ENCODE measurements around the gene TP53RK.

The TP53RK gene

GRCh38 chr20:46636514-46636913 is 52.7 kb downstream of the TP53RK start:
- Histone ChIP-seq H3K4me3 (replicated peaks; ENCODE audit: insufficient read depth, low read length) (no peak overlapping the region), H3K27me3 (ENCODE audit: insufficient read depth, poor library complexity, severe bottlenecking) (no peaks in the 10 kb centered on the region), H3K27ac (replicated peaks) (no peak overlapping the region)
- DNase-seq (ENCODE audit: low read depth in 1 of 2, low spot score in 1 of 2) = no peak
- TF ChIP-seq SPI1 (IDR thresholded peaks at IDR 0.05; ENCODE audit: borderline replicate concordance, low read depth) = no peak
- TF ChIP-seq GABPA (IDR thresholded peaks at IDR 0.05; ENCODE audit: low read depth) = no peak
- TF ChIP-seq CTCF (IDR thresholded peaks at IDR 0.05; ENCODE audit: insufficient read depth, low read length) = no peak
- no peak for TF ChIP-seq POLR2AphosphoS5 (IDR thresholded peaks at IDR 0.05; ENCODE audit: low read depth)

GRCh38 chr20:46635514-46636136 is 53.6 kb downstream of the TP53RK start:
- DNase-seq (ENCODE audit: low read depth in 1 of 2, low spot score in 1 of 2) = no peak
- Histone ChIP-seq H3K27ac (replicated peaks) (no peak overlapping the region), H3K27me3 (ENCODE audit: insufficient read depth, poor library complexity, severe bottlenecking) (no peaks in the 10 kb centered on the region), H3K4me3 (replicated peaks; ENCODE audit: insufficient read depth, low read length) (no peak overlapping the region)
- TF ChIP-seq SPI1 (IDR thresholded peaks at IDR 0.05; ENCODE audit: borderline replicate concordance, low read depth) (no peak), CTCF (IDR thresholded peaks at IDR 0.05; ENCODE audit: insufficient read depth, low read length) (no peak), POLR2AphosphoS5 (IDR thresholded peaks at IDR 0.05; ENCODE audit: low read depth) (no peak)

- TF ChIP-seq POLR2AphosphoS5 (IDR thresholded peaks at IDR 0.05; ENCODE audit: low read depth) = no peak
- no peak for TF ChIP-seq GABPA (IDR thresholded peaks at IDR 0.05; ENCODE audit: low read depth)
- TF ChIP-seq REST (IDR thresholded peaks at IDR 0.05; ENCODE audit: insufficient replicate concordance, low read depth) = no peak
- TF ChIP-seq CTCF (IDR thresholded peaks at IDR 0.05; ENCODE audit: insufficient read depth, low read length) = no peak
- no peak for TF ChIP-seq SPI1 (IDR thresholded peaks at IDR 0.05; ENCODE audit: borderline replicate concordance, low read depth)
- DNase-seq (ENCODE audit: low read depth in 1 of 2, low spot score in 1 of 2) = no peak
- no peak overlapping the region for H3K4me3 ChIP-seq (replicated peaks; ENCODE audit: insufficient read depth, low read length)
- no peaks in the 10 kb centered on the region for H3K27me3 ChIP-seq (ENCODE audit: insufficient read depth, poor library complexity, severe bottlenecking)
- H3K27ac ChIP-seq (replicated peaks) = no peak overlapping the region
Measured at GRCh38 chr20:46634528-46634927, 54.7 kb downstream of the TP53RK start.
